Type B pancreatic cell (in vitro differentiated cells): Measurements from ENCODE around the gene BCAN. TPM values are rescaled to one million over a fixed set of nuclear protein-coding genes. Genes with fewer than 3 reads are reported as not detected.

Experiments used
- DNase-seq: peaks from one replicate; pipeline ENCODE4 v3.0.0; 2021; ENCODE audit warnings: mixed read lengths; ENCODE audit not compliant: unreplicated experiment; ENCODE audit errors: extremely low spot score
- H3K27ac Mint-ChIP-seq: 2 replicates; pipeline ENCODE4 v1.8.0; 2021; ENCODE audit warnings: mild to moderate bottlenecking, mixed read lengths
- H3K27me3 Mint-ChIP-seq: 2 replicates; pipeline ENCODE4 v1.8.0; 2021; ENCODE audit warnings: mixed read lengths
- H3K36me3 Mint-ChIP-seq: 2 replicates; pipeline ENCODE4 v1.8.0; 2021; ENCODE audit warnings: mixed read lengths
- H3K4me1 Mint-ChIP-seq: one replicate; pipeline ENCODE4 v1.8.0; 2021; ENCODE audit warnings: mixed read lengths; ENCODE audit not compliant: unreplicated experiment
- H3K4me3 Mint-ChIP-seq: 2 replicates; pipeline ENCODE4 v1.8.0; 2021; ENCODE audit warnings: mild to moderate bottlenecking, mixed read lengths
- H3K9me3 Mint-ChIP-seq: 2 replicates; pipeline ENCODE4 v1.8.0; 2021; ENCODE audit warnings: mixed read lengths
- CTCF ChIP-seq: fragments of 200-600 bp; sonication (generic); conservative IDR thresholded peaks from 2 replicates; pipeline ENCODE4 v1.5.0; 2021; ENCODE audit warnings: antibody characterized with exemption, mild to moderate bottlenecking
- total RNA-seq: library from RNA; stranded (reverse); gene quantifications from 2 replicates; pipeline ENCODE4 v1.2.1, GENCODE V29; 2021; ENCODE audit warnings: low replicate concordance

The BCAN gene
- total RNA-seq, 1 donor from 2014 or later: 12.6 TPM

GRCh38 chr1:156659988-156660751, 18.3 kb downstream of the BCAN start:
- H3K27ac Mint-ChIP-seq: peak overlapping the region; percentile 82
- H3K27me3 Mint-ChIP-seq: peaks cover 48% of the 10 kb centered on the region
- peak; percentile 98 for TF ChIP-seq CTCF
- peak overlapping the region; percentile 81 for H3K4me3 Mint-ChIP-seq
- H3K4me1 Mint-ChIP-seq: peaks cover 60% of the 10 kb centered on the region
- no peaks in the 10 kb centered on the region for H3K36me3 Mint-ChIP-seq
- DNase-seq: peak; percentile 99
- no peaks in the 10 kb centered on the region for H3K9me3 Mint-ChIP-seq

- Mint-ChIP-seq H3K9me3 (no peaks in the 10 kb centered on the region), H3K27ac (peak overlapping the region; percentile 50), H3K36me3 (no peaks in the 10 kb centered on the region), H3K4me3 (no peak overlapping the region), H3K4me1 (peaks cover 66% of the 10 kb centered on the region), H3K27me3 (peaks cover 43% of the 10 kb centered on the region)
- no peak for TF ChIP-seq CTCF
- no peak for DNase-seq
Observed at GRCh38 chr1:156660752-156661112, 18.8 kb downstream of the BCAN start.

- H3K27ac Mint-ChIP-seq: no peak overlapping the region
- H3K9me3 Mint-ChIP-seq: no peaks in the 10 kb centered on the region
- peak overlapping the region; percentile 35 for H3K4me3 Mint-ChIP-seq
- peaks cover 72% of the 10 kb centered on the region for H3K4me1 Mint-ChIP-seq
- DNase-seq: no peak
- H3K36me3 Mint-ChIP-seq: no peaks in the 10 kb centered on the region
- TF ChIP-seq CTCF: no peak
- H3K27me3 Mint-ChIP-seq: peaks cover 28% of the 10 kb centered on the region
Observed at GRCh38 chr1:156662005-156662799, 20.3 kb downstream of the BCAN start.

GRCh38 chr1:156662800-156663055, 20.8 kb downstream of the BCAN start:
- no peak overlapping the region for H3K27ac Mint-ChIP-seq
- H3K4me3 Mint-ChIP-seq: no peak overlapping the region

GRCh38 chr1:156663178-156663577, 21.3 kb downstream of the BCAN start:
- Mint-ChIP-seq H3K4me3 (no peak overlapping the region), H3K27me3 (peaks cover 18% of the 10 kb centered on the region), H3K4me1 (peaks cover 78% of the 10 kb centered on the region), H3K27ac (no peak overlapping the region), H3K9me3 (no peaks in the 10 kb centered on the region), H3K36me3 (no peaks in the 10 kb centered on the region)
- no peak for DNase-seq
- no peak for TF ChIP-seq CTCF

More at GRCh38 chr1:156662800-156663055, 20.8 kb downstream of the BCAN start:
- Mint-ChIP-seq H3K27me3 (peaks cover 23% of the 10 kb centered on the region), H3K4me1 (peaks cover 74% of the 10 kb centered on the region), H3K9me3 (no peaks in the 10 kb centered on the region), H3K36me3 (no peaks in the 10 kb centered on the region)
- DNase-seq: no peak
- TF ChIP-seq CTCF: no peak
